GM18511 (cell line): Measurements from ENCODE around the gene RNU6-1.

Source experiments
- ATAC-seq: cut with Tn5 transposase; IDR thresholded peaks from one replicate; pipeline ENCODE4 v1.9.1; 2021; ENCODE audit warnings: mild to moderate bottlenecking, moderate library complexity; ENCODE audit not compliant: unreplicated experiment

Gene RNU6-1

DNA sequence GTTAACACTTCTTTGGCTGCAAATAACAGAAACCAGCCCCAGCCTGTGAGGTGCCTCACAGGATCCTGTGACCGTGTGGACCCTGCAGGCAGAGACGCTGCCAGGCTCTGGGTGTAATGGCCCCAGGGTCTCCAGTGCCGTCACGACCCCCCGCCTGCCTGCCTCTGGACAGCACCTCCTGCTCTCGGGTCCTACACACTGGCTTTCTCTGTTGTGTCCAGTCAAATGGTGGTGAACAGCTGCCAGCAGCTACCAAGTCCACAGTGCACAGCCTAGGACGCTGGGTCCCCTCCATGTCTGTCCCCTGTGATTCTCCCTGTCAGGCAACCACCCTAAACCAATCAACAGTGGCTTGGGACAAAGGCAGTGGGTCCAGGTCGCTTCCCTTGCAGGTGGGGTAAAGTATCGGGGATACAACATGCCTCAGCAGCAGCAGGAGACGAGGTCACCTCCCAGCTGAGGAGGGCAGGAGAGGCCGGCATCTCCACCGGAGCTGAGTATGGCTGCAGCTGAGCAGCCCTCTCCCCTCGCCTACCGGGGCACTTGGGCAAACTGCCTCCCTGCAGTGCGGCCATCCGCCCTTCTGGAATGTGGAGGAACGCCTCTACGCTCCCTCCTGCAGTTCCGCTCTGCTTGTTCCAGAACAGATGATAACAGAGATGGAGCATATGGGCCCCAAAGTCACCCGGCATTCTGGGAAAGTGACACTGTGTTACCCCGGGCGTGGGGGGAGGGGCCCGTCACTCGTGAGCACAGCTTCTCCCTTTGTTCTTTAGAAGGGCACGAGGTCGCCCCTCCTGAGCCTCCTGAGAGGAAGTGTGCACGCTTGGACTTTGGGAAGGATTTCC is 35.6 kb downstream of the RNU6-1 start:
- no peak for ATAC-seq

DNA sequence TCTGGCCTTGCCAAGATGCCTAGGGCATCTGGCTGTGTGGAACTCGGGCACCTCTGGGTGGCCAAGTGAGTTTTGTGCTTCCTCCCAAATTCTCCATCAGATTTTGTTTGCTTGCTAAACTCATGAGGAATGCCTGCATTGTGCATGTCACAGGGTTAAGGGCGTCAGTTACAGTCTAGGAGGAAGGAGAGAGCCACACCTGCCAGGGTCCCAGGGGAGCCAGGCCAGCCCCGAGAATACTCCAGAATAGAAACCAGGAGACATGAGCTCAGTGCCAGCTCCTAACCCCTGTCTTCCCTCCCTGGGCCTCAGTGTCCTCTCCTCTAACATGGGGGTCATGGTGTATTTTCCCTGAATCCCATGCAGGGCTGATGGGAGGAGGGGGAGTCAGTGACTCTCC is 36.5 kb downstream of the RNU6-1 start:
- no peak for ATAC-seq

DNA sequence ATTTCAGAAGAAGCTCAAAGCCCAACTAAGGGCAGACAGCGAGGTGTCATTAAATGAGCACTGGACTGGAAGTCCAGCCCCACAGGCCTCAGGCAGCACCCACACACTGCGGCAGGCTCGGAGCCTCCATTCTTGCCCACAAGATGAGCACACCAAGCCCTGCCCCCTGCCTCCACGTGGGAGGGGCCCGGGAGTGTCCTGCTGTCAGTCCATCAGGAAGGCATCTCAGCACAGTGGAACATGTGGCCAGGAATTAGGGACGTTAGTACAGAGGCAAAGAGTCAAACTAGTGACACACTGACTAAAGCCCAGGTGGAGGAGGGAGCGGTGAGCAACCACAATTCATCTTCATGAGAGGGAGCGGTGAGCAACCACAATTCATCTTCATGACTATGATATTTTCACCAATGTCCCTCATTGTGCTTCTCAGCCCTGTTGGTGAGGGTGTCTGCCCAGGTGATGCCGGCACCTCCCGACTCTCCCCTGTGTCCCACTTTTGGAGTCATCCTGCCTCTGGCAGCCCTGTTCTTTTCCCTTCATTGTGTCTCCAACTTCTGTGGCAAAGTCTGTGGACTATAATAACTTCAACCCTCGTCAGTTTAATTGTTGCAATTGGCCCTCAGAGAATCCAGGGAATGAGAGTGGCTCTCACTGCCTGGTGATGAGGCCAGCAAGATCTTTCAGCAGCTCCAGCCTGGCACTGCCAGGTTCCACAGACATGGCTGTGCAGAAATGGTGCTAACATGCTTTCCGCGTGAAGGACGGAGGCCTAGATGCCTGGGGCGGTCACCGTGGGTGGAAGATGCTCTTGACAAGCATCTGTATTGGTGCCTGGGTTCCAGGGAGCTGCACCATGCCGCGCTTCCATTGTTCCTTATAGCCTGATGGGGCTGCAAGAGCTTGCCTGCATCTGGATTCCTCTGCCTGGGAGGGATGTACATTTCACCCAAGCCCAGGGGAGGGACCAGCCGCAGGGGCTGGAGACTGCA is 37.6 kb downstream of the RNU6-1 start:
- no peak for ATAC-seq

DNA sequence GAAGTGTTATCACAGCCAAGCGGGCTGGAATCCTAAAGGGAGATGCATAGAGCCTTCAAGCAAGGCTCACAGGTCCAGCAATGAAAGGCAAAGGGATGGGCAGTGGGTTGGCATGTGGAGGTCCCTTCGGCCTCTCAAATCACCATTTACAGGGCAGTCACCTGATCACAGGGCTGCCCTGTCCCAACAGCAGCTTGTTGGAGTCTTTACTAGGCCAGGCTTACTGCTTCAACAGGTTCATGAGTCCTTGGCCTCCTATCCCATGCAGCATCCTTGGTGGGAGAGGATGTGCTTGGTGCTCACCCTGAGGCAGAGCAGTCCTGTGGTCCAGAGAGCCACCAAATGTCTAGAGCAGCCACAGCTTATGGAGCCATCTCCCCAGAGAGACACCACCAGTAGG is 38.7 kb downstream of the RNU6-1 start:
- ATAC-seq: no peak

DNA sequence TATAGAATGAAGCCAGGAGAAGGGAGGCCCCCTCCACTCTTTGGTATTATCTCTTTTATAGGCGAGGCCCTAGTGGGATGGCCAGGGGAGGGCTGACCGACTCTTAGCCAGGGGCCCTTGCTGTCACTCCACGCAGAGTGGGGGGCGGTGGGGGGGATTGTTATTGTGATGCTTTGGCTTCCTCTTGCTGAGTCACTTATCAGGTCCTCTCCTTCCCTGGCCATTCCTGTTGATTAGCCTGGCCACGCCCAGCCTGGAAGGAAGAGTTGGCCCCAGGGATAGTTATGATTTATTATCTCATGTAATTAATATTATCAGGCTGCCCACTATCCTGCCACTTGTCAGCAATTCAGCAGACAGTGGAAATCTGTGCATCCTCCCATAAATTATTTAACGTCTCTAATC is 40.0 kb downstream of the RNU6-1 start:
- ATAC-seq: no peak

DNA sequence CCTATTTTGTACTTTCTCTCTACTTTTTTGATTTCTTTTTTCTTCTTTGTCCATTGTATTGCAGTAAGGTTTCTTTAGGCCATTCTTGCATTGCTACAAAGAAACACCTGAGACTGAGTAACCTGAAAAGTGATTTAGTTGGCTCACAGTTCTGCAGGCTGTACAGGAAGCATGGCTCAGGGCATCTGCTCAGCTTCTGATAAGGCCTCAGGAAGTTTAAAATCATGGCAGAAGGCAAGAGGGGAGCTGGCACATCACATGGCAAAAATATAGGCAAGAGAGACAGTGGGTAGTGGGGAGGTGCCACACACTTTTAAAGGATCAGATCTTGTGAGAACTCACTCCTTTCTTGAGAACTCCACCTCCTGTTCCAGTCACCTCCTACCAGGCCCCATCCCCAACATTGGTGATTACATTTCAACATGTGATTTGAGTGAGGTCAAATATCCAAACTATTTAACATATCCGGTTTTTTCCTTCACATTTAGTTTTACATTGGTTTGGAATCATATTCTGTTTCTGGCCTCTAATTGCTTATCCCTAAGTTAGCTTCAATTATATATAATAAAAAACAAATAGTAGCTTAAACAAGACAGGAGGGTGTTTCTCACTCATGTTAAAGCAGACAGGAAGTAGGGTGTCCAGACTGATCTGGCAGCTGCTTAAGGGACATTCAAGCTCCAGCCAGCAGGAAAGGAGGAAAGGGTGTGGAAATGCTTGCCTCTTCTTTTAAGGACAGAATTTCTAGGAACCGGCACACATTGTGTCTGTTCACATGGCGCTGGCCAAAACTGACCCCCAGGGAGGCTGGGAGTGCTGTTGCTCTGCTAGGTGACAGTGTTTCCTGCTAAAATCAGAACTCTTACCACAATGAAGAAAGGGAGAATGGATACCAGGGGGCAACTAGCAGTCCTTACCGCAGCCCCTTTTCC is 43.4 kb downstream of the RNU6-1 start:
- ATAC-seq: no peak

DNA sequence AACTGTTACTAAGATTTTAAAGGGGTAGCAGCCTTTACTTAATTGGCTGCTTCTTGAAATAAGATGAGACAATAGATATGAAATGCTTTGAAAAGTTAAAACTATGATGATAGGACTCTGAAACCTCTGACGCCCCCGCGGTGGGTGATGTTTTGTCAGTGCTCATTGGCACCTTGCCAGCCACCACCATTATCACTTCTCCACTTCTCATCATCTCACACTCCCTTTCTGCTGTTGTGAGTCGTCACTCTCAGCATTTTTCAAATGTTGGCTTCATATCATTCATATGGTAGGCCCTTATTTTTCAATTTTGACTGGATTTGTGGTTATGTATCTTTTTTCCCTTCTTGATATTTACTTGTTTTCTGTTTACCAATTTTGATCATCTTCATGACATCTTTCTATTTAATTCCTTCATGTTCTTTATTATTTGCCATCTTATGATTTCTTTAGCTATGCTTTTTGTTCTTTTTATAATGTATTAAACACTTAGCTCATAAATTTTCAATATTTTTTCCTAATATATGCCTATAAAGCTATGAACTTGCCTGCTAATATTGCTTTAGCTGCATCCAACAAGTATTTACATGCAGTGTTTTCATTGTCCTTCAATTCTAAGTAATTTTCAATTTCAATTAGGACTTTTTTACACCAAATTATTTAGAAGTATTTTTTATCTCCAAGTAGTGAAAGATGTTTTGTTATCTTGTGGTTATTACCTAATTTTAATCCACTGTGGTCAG is 44.8 kb downstream of the RNU6-1 start:
- ATAC-seq: no peak

DNA sequence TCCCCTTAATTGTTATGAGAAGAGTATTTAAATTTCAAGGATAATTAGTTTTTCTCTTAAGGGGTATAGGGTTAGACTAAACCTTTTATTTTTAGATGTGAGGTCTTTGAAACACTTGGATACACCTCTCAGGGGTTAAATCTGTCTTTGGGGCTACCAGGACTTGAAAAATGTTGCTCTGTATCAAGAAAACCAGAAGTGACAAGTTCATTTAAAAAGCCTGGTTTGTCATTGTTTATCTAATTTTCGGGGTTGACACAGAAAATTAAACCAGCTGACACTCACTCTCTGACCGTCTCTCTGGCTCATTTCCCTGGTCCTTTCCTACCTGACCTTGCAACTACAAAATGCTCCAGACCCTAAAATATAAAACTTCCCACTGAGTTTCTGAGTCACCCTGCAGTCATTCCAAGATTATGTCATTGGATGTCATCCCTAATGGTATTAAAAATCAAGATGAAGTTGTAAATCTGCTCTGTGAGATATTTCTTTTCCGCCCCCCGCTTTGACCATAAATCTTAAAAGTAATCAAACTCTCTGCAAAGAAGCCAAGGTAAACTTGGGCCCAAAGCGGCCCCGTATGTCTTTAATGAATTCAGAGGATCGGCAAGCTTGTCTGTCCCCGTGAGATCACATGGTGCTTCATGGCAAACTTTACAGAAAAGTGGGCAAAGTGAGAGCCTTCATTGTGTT is 47.4 kb downstream of the RNU6-1 start:
- no peak for ATAC-seq

DNA sequence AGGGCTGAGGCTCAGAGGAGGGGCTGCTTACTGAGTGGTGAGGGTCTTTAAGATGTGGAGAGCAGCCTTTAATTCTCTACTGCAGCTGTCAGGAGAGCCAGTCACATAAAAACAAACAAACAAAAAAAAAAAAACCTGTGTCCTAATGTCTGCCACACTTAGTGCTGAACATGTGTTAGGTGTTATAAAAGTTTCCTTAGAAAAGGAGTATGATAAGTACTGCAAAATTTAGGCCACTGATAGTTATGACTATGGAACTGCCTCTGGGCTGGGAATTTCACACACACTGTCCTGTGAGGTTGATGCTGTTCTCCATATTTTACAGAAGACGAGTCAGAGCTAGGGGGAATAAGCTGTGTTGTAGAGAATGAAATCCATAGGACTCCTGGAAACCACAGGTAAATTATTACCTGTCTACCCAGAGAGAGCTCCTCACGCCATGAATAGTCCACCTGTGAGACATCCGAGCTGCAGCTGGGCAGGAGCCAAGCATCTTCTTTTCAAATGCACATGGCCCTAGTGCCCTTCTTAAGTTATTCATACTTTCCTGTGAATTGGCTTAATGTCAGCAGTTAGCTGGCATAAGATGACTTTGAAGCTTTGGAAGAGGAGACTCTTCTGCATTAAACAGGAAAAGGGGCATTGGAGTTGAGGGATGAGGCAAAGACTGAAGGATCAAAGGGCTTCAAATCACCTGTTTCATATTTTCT is 49.1 kb downstream of the RNU6-1 start:
- no peak for ATAC-seq
